ENCODE measurements around the gene COL20A1.

Gene COL20A1

DNA sequence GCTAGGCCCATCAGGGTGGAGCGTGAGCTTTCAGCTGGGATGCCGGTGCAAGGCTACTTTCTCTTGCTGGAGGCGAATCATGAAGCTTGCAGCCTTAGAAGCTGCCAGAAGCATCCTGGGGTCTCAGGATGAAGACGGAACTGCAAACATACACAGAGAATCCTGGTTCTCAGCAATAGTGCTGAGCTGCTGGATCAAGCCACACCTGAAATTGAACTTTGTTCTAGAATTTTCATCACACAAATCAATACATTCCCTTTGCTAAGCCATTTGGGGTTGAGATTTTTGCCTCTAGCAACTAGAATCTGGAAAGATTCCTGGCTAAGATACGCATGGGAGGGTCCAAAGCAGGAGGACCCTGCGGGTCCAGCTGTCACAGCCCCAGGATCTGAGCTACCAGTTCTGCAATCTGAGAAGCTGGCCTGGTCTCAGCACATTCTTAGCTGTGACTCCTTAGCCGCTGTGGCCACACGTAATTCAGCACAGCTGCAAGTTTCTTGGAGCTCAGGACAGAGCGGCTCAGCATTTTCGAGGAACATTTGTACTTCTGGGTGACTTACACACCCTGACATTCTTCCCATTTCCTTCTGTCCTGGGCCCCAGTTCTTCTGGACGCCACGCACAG lies 27.0 kb upstream of the COL20A1 start:
- TF ChIP-seq CTCF (IDR thresholded peaks at IDR 0.05; ENCODE audit: borderline replicate concordance, insufficient read depth, low read depth, low read length) = no peak
- no peak overlapping the region for H3K4me3 ChIP-seq (ENCODE audit: low read depth, low read length)

DNA sequence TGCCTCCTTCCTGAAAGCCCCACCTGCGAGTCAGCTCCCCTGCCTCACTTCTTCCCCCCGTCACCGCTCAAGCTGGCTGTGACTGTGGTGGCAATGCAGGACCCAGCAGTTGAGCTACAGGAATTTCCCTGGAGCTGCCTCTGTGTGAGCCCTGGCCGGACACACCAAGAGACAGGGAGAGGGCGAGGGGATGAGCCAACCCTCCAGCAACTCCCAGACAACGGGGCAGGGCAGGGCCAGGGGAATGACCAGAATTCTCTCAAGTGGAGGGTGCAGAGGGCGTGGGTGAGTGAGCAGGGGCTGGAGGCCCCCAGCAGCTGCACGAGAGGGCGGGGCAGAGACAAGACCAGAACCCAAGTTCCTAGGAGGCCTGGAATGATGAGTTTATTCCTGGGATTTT lies 25.3 kb upstream of the COL20A1 start:
- H3K4me3 ChIP-seq (ENCODE audit: low read depth, low read length) = no peak overlapping the region
- no peak for TF ChIP-seq CTCF (IDR thresholded peaks at IDR 0.05; ENCODE audit: borderline replicate concordance, insufficient read depth, low read depth, low read length)

DNA sequence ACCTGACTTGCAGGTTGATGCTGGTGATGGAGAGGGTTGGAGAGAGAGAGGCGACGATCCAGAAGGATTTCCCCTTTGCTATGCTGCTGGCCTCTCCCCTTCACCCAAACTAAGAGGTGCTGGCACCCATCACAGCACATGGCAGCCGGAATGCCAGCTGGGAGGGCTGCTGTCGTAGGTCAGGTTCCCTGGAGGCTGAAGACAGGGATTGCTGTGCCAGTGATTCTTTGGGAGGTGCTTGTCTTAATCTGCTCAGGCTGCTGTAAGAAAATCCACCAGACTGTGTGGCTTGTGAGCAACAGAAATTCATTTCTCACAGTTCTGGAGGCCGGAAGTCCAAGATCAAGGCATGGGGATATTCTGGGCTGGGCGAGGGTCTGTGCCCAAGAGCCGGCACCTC lies 24.7 kb upstream of the COL20A1 start:
- no peak for TF ChIP-seq CTCF (IDR thresholded peaks at IDR 0.05; ENCODE audit: borderline replicate concordance, insufficient read depth, low read depth, low read length)
- no peak overlapping the region for H3K4me3 ChIP-seq (ENCODE audit: low read depth, low read length)

GRCh38 chr20:63268671-63269439 lies 24.1 kb upstream of the COL20A1 start:
- no peak for TF ChIP-seq CTCF (IDR thresholded peaks at IDR 0.05; ENCODE audit: borderline replicate concordance, insufficient read depth, low read depth, low read length)
- no peak overlapping the region for H3K4me3 ChIP-seq (ENCODE audit: low read depth, low read length)

- no peak overlapping the region for H3K4me3 ChIP-seq (ENCODE audit: low read depth, low read length)
- TF ChIP-seq CTCF (IDR thresholded peaks at IDR 0.05; ENCODE audit: borderline replicate concordance, insufficient read depth, low read depth, low read length) = no peak
Observed at GRCh38 chr20:63269724-63270123, 23.3 kb upstream of the COL20A1 start.

GRCh38 chr20:63270606-63271325 lies 22.2 kb upstream of the COL20A1 start:
- no peak overlapping the region for H3K4me3 ChIP-seq (ENCODE audit: low read depth, low read length)
- no peak for TF ChIP-seq CTCF (IDR thresholded peaks at IDR 0.05; ENCODE audit: borderline replicate concordance, insufficient read depth, low read depth, low read length)

Measured in GM12875 (cell line).